CD4-positive, alpha-beta T cell treated with Interleukin-10 for 1 hour (primary cell): ENCODE results near the gene SH2D1B.

ENCODE experiments used
- DNase-seq: peaks from one replicate; pipeline ENCODE4 v3.0.0-alpha.2; 2020

The SH2D1B gene

DNA sequence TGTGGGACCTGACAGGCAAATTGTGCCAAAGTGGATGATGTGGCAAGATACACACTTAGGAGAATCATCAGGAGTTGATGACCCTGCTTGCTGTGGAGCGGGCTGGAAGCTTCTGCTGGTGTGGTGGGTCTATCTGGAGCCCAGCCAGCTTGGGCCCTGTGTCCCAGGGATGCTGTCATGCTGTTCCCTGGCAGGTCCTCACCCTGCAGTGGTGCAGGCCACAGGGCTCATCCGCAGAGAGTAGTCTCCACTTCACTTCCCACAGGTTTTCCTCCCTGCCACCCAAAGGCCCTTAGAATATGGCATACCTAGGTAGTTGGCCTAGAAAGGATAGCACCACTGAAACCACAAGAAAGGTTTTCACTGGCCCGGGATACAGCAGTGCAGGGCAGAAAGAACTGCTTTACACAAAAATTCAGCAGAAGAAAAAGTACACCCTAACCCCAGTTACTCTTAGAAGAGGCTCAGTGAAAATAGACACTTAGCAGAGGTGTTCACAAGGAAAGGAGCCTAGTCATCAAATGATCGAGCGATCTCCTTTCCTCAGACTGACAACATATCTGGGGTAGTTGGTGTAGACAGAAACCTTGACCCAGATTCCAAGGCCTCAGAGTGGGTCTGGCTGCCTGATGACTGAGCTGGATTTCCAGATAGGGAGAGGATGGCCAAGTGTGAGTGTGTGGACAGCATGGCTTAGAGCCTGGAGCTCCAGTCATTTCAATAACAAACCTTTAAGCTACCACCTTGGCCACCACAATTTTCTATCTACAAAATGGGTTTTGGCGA is 31.7 kb downstream of the SH2D1B start:
- no peak for DNase-seq

DNA sequence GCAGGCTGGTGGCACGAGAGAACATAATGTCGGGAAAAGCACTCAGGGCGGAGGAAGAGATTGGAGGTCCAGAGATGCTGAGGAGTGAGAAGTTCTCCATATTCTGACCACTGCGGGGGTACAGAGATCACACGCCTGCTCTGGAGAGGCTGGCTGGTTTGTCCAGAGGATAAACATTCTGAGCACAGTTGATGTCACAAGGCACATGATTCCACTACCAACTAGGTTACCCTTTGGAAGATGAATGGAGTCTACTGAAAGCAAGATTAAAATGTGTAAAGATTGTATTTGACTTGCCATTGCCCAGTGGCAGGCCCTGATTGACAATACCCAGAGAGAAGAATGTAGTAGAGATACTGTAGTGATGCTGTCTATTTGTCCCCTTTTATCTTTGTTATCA is 35.2 kb downstream of the SH2D1B start, which contains the start of gene SPATA46:
Gene SPATA46, minus strand, starts transcription at position 164 of the 400 bp plus-strand sequence. Its CDS starts 64 bp downstream, at position 100.
- DNase-seq: no peak

DNA sequence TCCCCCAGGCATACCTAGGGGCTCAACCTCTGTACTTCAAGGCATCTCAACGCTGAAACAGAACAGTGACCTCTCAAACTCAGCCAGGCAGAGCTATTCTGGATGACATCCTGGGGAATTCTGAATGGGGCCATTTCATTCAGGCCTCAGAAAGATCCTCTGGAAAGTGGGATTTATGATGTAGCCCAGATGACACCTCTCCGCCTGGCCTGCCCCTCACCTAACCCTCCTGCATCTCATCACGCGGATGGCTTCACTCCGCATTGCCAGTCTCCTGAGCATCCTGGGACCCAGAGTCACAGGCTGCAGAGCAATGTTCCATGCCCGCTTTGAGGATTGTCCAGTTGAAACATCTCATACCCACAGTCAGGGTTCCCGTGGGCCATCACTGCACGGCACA is 36.5 kb downstream of the SH2D1B start:
- DNase-seq: no peak

DNA sequence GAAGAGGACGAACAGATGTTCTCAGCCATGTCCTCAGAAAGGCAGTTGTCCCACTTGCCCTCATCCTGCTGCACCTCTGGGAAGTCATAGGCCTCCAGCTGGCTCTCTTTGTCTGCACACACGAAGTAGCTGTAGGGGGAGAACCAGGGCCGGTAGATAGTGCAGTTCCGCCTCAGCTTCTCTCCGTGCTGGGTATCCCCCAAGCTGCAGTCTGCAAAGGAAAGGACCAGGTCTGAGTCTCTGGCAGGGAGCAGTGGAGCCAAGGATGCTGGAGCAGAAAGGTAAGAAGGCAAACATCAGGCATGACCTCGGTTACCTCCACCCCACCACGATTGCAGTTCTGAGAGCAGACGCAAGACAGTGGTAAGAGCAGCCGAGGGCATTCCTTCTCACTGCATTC is 37.5 kb downstream of the SH2D1B start:
- no peak for DNase-seq

DNA sequence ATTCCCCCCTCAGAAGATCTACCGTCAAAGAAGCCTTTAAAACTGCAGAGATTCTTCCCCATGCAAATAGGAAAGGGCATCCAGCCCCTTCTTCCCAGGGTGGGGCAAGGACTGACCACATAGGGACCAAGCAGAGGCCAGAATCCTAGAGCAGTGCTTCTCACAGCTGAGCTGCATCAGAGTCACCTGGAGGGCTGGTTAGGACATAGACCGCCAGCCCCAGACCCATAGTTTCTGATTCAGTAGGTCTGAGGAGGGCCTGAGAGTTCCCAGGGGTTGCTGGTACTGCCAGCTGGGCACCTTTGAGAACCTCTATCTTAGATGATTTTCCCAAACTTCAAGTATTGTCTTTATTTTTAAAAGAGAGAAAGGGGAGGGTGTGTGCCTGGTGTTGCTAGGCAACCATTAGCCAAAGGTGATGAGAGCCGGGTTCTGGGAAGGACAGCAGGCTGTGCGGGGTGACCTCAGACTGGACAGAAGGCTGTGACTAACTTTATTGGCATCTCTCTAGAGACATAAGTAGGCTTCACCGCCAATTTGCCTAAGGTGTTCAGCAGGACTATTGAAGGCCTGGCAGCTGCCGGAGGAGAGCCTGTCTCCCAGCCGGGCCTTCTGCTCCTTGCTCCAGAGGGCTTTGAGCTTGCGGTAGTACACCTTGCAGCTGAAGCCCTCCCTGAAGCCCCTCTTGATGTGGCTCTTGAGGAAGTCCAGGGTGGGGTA is 38.2 kb downstream of the SH2D1B start:
- DNase-seq: no peak

DNA sequence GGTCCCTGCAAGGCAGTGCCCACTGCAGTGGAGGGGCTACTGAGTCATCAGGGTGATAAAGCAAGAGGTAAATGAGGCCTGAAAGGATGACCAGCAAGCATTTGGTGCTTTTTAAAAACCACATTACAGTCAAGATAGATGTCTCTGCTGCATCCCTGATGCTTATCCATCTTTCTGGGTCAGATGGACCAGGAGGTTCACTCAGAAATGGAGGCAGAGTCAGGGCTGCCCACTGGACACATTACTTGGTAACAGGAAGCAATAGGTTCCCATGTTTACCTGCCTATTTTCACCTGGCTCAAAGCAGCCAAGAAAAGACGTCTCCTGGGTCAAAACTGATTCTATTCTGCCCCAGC is 38.9 kb downstream of the SH2D1B start:
- DNase-seq: no peak

DNA sequence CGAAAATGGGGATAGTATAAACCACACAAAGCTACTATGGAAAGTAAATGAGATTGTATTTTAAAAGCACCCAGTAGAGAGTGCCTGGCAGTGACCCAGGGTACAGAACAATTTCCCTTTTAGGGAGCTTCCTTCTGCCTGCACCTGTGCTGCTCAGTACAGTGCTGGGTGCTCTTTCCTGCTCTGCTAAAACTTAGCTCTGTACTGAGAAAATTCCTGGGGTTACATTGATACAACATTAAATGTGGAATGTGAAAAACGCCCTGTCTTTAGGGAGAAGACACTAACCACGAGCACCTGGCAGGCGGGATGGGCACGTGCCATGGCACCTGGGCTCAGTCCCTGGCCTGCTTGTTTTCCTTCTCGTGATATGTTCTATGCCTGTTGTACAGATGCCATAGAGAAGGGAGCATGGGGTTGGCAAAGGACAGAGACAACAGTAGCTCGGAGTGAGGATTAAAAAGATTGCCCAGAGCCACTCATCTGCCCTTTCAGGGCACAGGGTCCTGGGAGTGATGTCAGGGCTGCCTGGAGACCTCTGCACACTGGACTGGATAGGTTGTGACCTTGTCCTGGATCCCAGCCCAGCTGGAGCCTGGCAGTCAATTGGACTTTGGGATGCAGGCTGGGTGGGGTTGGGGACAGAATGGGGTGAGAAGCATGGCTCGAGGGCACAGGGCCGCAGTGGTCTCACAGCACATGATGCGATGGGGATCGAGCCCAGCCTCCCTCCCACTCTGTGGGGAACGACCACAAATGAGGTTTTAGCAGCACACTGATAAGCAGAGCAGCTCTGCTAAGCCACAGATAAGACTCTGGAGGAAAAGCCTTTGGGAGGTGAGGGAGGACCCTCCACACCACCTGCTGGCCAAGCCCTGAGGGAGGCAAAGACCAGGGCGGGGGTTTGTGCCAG is 39.5 kb downstream of the SH2D1B start:
- no peak for DNase-seq

- DNase-seq: no peak
Measured at GRCh38 chr1:162371611-162372010, 40.3 kb downstream of the SH2D1B start.

DNA sequence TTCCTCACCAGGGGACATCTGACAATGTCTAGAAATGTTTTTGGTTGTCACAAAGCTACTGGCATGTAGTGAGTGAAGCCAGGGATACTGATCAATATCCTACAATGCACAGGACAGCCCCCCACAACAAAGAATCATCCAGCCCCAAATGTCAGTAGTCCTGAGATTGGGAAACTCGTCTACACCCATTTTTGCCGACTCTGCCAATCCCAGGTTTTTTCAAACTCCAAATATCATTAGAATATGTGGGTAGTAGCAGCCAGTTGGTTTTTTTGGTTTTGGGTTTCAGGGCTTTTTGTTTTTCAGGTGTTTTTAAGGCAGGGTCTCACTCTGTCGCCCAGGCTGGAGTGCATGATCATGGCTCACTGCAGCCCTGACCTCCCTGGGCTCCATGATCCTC is 41.2 kb downstream of the SH2D1B start:
- no peak for DNase-seq

DNA sequence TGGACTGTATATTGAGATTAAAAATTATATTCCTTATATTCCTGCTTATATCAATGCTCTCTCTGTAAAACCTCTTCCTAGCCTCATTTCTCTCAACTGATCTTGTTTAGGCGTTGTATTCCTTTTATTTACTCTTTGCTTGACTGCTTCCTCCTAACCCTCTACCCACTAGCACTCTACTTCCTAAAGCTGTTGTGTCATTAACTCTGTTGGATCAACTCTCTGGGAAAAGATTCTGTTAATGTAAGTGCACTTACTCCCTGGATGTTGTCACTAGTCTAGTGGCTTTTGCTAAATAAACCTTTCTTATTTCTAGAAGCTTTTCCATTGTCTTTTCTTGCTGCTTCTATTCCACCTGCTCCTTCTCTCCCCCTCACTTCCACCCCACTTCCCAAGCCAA is 41.8 kb downstream of the SH2D1B start:
- no peak for DNase-seq

DNA sequence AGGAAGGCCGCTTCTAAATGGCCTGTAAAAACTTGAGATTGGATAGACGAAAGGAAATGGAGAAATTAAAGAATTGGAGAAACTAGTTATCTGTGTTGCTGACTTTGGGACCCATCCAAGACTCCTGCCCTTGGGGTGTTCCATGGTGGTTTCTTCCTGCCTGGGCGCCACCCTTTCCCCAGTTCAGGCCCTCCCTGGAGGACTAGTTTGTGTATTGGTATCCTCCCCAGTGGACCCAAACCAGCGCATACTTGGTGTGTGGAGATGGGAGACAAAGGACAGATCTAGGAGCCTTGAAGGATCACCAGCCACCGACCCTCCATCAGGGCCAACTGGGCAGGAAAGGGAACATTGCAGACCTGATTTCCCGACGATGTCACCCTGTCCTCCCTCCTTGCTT is 42.4 kb downstream of the SH2D1B start:
- no peak for DNase-seq

DNA sequence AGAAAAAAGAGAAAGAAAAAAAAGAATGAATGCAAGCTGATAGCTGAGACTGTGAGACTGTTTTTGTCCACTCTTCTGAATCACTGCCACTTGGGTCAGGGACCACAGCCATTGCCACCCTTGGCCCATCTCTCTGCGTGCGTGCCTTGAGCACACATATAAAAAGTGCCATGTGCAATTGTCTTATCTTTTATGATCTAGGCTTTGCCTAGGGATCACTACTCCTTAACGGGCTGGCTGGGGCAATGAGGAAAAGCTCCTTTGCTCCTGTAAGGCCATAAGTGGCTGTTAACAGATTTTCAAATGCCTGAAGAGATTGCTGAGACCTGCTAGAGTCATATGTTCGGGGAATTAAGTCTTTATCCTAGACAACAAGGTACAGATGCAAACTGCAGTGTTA is 43.5 kb downstream of the SH2D1B start:
- no peak for DNase-seq

DNA sequence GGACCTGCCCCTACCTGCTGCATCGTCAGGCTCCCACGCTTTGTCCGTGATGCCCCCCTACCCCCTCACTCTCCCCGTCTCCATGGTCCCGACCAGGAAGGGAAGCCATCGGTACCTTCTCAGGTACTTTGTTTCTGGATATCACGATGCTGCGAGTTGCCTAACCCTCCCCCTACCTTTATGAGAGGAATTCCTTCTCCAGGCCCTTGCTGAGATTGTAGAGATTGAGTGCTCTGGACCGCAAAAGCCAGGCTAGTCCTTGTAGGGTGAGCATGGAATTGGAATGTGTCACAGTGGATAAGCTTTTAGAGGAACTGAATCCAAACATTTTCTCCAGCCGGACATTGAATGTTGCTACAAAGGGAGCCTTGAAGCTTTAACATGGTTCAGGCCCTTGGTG is 44.2 kb downstream of the SH2D1B start:
- DNase-seq: no peak

- DNase-seq: no peak
Measured at GRCh38 chr1:162367073-162367472, 44.9 kb downstream of the SH2D1B start.

DNA sequence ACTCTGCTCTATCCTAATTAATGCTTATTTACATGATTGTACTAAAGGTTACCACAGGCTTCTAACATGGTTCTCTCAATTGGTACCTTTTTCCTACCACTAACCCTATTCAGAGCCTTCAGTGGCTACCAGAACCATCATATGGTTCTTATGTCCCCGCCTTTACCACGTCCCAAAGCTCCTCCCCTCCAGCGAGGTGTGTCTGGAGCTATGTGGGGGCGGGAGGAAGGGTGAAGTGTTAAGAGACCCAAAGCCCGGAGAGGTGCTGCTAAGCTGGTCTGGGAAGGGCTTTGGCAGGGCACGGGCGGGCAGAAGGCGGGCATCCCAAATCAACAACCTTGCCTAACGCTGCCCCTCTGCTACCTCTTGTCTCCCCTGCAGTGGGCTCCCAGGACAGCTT is 45.3 kb downstream of the SH2D1B start:
- no peak for DNase-seq

- DNase-seq: no peak
Measured at GRCh38 chr1:162366149-162366548, 45.8 kb downstream of the SH2D1B start.

GRCh38 chr1:162365284-162366020 is 46.5 kb downstream of the SH2D1B start:
- no peak for DNase-seq

DNA sequence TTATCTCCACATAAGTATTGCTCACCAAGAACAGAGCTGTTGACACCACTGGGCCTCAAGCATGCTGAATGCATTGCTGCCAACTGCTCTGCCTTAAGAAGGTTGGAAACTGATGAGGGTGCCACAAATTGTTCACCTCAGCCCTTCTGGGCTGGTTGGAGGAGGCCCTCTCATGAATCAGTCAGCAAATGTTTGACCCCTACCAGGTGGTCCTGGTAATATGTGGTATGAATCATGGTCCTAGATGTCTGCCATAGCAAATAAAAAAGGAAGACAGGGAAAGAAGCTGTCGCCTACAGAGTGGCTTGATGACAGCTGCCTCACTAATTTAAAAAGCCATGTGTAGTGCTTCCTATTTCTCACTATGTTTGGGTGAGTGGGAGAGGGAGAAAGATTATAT is 47.4 kb downstream of the SH2D1B start:
- no peak for DNase-seq

DNA sequence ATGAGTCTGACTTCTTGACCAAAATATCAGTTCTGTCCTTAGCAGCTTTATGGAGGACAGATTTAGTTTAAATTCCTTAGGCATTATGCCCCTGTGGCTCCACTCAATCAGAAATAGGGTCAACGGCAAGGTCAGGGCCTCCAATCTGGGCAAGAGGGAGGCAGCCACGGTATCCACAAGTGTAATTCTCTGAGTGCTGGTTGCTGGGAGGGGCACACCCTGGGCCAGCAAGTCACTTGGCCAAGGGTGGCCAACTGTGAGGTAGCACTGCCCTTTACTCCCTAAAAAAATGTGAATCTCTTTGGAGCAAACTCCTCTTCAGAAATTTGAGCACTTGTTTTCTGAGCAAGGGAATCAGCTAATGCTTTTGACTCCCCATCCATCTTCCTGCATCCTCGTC is 48.1 kb downstream of the SH2D1B start:
- no peak for DNase-seq

DNA sequence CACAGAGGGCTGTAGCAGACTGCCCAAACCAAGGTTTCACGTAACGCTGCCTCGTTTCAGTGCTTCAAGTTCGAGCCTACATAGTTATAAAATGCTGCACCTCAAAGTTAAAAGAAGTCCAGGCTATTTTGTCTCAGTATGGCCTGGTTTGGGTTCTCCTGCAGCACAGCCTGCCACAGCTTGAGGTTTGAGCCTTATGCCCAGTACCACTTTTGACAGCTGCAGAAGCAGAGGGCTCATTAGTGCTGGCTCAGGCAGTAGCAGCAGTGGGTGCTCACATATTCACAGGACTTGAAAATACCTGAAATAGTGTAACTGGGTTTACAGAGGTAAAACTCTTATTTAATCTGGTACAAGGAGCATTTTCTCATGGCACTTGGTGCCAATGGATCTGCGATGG is 50.6 kb downstream of the SH2D1B start:
- no peak for DNase-seq

DNA sequence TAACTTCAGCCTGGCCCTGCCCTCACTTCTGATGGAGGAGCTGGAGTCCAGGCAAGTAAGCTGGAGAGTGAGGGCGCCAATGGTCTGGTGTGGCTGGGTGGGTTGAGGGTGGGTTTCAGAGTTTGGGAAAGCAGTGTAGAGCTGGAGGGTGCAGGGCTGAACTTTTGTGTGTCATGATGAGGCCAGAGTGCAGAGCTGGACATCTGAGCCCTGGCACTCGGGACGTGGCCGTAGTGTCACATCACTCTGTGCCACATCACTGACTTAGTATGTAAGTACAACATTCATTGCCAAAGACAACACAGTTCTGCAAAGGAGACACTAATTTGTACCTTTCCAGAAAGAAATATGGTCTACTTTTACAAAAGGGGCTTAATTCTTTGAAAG is 51.1 kb downstream of the SH2D1B start:
- no peak for DNase-seq

- no peak for DNase-seq
Measured at GRCh38 chr1:162360237-162360873, 51.6 kb downstream of the SH2D1B start.
